HEK293 (cell line): ENCODE measurements around the gene ATAT1.

Experiments used
- CTCF ChIP-seq: fragments of 450-650 bp; formaldehyde crosslinking; IDR thresholded peaks from 2 replicates; pipeline ENCODE4 v1.5.1; 2016; ENCODE audit warnings: missing biosample characterization, missing genetic modification characterization
- KLF17 ChIP-seq: fragments of 450-650 bp; formaldehyde crosslinking; IDR thresholded peaks from 2 replicates; pipeline ENCODE4 v1.5.1; 2016; ENCODE audit warnings: missing biosample characterization, missing genetic modification characterization
- SP2 ChIP-seq: fragments of 450-650 bp; formaldehyde crosslinking; IDR thresholded peaks from 2 replicates; pipeline ENCODE4 v1.5.1; 2016; ENCODE audit warnings: missing biosample characterization, missing genetic modification characterization
- TSHZ1 ChIP-seq: fragments of 450-650 bp; formaldehyde crosslinking; IDR thresholded peaks from 2 replicates; pipeline ENCODE4 v1.5.1; 2016; ENCODE audit warnings: missing biosample characterization, missing genetic modification characterization, borderline replicate concordance
- ZBTB20 ChIP-seq: fragments of 450-650 bp; formaldehyde crosslinking; IDR thresholded peaks from 2 replicates; pipeline ENCODE4 v1.5.1; 2016; ENCODE audit warnings: missing biosample characterization, missing genetic modification characterization
- ZFP37 ChIP-seq: fragments of 450-650 bp; formaldehyde crosslinking; IDR thresholded peaks from 2 replicates; pipeline ENCODE4 v1.5.1; 2016; ENCODE audit warnings: missing biosample characterization, missing genetic modification characterization
- ZNF184 ChIP-seq: fragments of 450-650 bp; IDR thresholded peaks from 2 replicates; pipeline ENCODE4 v1.5.1; 2018; ENCODE audit warnings: missing biosample characterization, mild to moderate bottlenecking, missing genetic modification characterization
- ZNF223 ChIP-seq: fragments of 450-650 bp; formaldehyde crosslinking; IDR thresholded peaks from 2 replicates; pipeline ENCODE4 v1.5.1; 2016; ENCODE audit warnings: missing biosample characterization, missing genetic modification characterization
- ZNF24 ChIP-seq: fragments of 450-650 bp; formaldehyde crosslinking; IDR thresholded peaks from 2 replicates; pipeline ENCODE4 v1.5.1; 2016; ENCODE audit warnings: missing biosample characterization, missing genetic modification characterization
- ZNF280D ChIP-seq: fragments of 450-650 bp; formaldehyde crosslinking; IDR thresholded peaks from 2 replicates; pipeline ENCODE4 v1.5.1; 2016; ENCODE audit warnings: missing biosample characterization, missing genetic modification characterization
- ZNF394 ChIP-seq: fragments of 450-650 bp; formaldehyde crosslinking; IDR thresholded peaks from 2 replicates; pipeline ENCODE4 v1.5.1; 2016; ENCODE audit warnings: missing biosample characterization, missing genetic modification characterization, mild to moderate bottlenecking, moderate library complexity, borderline replicate concordance
- ZNF433 ChIP-seq: fragments of 450-650 bp; formaldehyde crosslinking; IDR thresholded peaks from 2 replicates; pipeline ENCODE4 v1.5.1; 2016; ENCODE audit warnings: missing biosample characterization, missing genetic modification characterization, low read depth
- ZNF488 ChIP-seq: fragments of 450-650 bp; formaldehyde crosslinking; IDR thresholded peaks from 2 replicates; pipeline ENCODE4 v1.5.1; 2016; ENCODE audit warnings: missing biosample characterization, missing genetic modification characterization
- ZNF513 ChIP-seq: fragments of 450-650 bp; IDR thresholded peaks from 2 replicates; pipeline ENCODE4 v1.5.1; 2018; ENCODE audit warnings: missing biosample characterization, missing genetic modification characterization
- ZNF529 ChIP-seq: fragments of 450-650 bp; formaldehyde crosslinking; IDR thresholded peaks from 2 replicates; pipeline ENCODE4 v1.5.1; 2017; ENCODE audit warnings: missing genetic modification characterization, missing biosample characterization; ENCODE audit not compliant: insufficient replicate concordance
- ZNF549 ChIP-seq: fragments of 450-650 bp; IDR thresholded peaks from 2 replicates; pipeline ENCODE4 v1.5.1; 2018; ENCODE audit warnings: missing biosample characterization, missing genetic modification characterization, mild to moderate bottlenecking, inconsistent platforms, moderate library complexity
- ZNF560 ChIP-seq: fragments of 450-650 bp; formaldehyde crosslinking; IDR thresholded peaks from 2 replicates; pipeline ENCODE4 v1.5.1; 2017; ENCODE audit warnings: missing biosample characterization, missing genetic modification characterization, borderline replicate concordance
- ZNF571 ChIP-seq: fragments of 450-650 bp; formaldehyde crosslinking; IDR thresholded peaks from 2 replicates; pipeline ENCODE4 v1.5.0; 2017; ENCODE audit warnings: missing biosample characterization, missing genetic modification characterization
- ZNF654 ChIP-seq: fragments of 450-650 bp; formaldehyde crosslinking; IDR thresholded peaks from 2 replicates; pipeline ENCODE4 v1.5.1; 2016; ENCODE audit warnings: low read depth, missing biosample characterization, missing genetic modification characterization
- ZNF677 ChIP-seq: fragments of 450-650 bp; IDR thresholded peaks from 2 replicates; pipeline ENCODE4 v1.5.0; 2018; ENCODE audit warnings: missing biosample characterization, mild to moderate bottlenecking, missing genetic modification characterization, moderate library complexity
- ZNF792 ChIP-seq: fragments of 450-650 bp; formaldehyde crosslinking; IDR thresholded peaks from 2 replicates; pipeline ENCODE4 v1.5.1; 2016; ENCODE audit warnings: missing biosample characterization, missing genetic modification characterization
- ZSCAN18 ChIP-seq: fragments of 450-650 bp; formaldehyde crosslinking; IDR thresholded peaks from 2 replicates; pipeline ENCODE4 v1.5.1; 2016; ENCODE audit warnings: missing biosample characterization, missing genetic modification characterization
- ZSCAN30 ChIP-seq: fragments of 450-650 bp; IDR thresholded peaks from 2 replicates; pipeline ENCODE4 v1.5.1; 2018; ENCODE audit warnings: missing biosample characterization, mild to moderate bottlenecking, missing genetic modification characterization, moderate library complexity

ATAT1 gene

GRCh38 chr6:30616811-30617564 lies 9.7 kb upstream of the ATAT1 start, which contains the start of gene PPP1R10 (continued):
- TF ChIP-seq ZNF223 (no peak), ZNF529 (tag by site-specific recombination) (no peak), ZNF571 (tag by site-specific recombination) (no peak), ZNF24 (tag by site-specific recombination) (peak; percentile 48; the same call in 1 of the 2 replicates), ZNF654 (tag by site-specific recombination) (0 out of 2 replicates have a peak, but pooled peaks have one; percentile 3), ZNF560 (no peak), ZFP37 (tag by site-specific recombination) (peak; percentile 90), SP2 (tag by site-specific recombination) (peak; percentile 100), ZNF792 (tag by site-specific recombination) (no peak; the same call in 1 of the 2 replicates), KLF17 (tag by site-specific recombination) (peak; percentile 86), ZNF433 (tag by site-specific recombination) (no peak), ZBTB20 (tag by site-specific recombination) (no peak), ZNF184 (tag by site-specific recombination) (no peak; the same call in 1 of the 2 replicates), TSHZ1 (tag by site-specific recombination) (no peak), ZNF677 (tag by site-specific recombination) (no peak), ZSCAN18 (tag by site-specific recombination) (peak; percentile 60; the same call in 1 of the 2 replicates), ZNF394 (tag by site-specific recombination) (peak; percentile 56), ZSCAN30 (peak; percentile 70; the same call in 1 of the 2 replicates), CTCF (tag by site-specific recombination) (0 out of 2 replicates have a peak, but pooled peaks have one; percentile 17), ZNF549 (tag by site-specific recombination) (no peak), ZNF488 (tag by site-specific recombination) (0 out of 2 replicates have a peak, but pooled peaks have one; percentile 26), ZNF513 (tag by site-specific recombination) (peak; percentile 22; the same call in 1 of the 2 replicates), ZNF280D (tag by site-specific recombination) (peak; percentile 21; the same call in 1 of the 2 replicates)
